GM10266 (cell line): ENCODE measurements around the gene DRC7.

Experiments used
- DNase-seq: peaks from one replicate; pipeline ENCODE4 v3.0.0; 2012; ENCODE audit errors: extremely low spot score
- TF ChIP-seq, protein P1 (sequence below): IDR thresholded peaks from 2 replicates; pipeline ENCODE4 v1.5.1; 2012; ENCODE audit warnings: mild to moderate bottlenecking, low read depth; ENCODE audit not compliant: control insufficient read depth, insufficient read depth; ENCODE audit errors: missing control alignments

The DRC7 gene

DNA sequence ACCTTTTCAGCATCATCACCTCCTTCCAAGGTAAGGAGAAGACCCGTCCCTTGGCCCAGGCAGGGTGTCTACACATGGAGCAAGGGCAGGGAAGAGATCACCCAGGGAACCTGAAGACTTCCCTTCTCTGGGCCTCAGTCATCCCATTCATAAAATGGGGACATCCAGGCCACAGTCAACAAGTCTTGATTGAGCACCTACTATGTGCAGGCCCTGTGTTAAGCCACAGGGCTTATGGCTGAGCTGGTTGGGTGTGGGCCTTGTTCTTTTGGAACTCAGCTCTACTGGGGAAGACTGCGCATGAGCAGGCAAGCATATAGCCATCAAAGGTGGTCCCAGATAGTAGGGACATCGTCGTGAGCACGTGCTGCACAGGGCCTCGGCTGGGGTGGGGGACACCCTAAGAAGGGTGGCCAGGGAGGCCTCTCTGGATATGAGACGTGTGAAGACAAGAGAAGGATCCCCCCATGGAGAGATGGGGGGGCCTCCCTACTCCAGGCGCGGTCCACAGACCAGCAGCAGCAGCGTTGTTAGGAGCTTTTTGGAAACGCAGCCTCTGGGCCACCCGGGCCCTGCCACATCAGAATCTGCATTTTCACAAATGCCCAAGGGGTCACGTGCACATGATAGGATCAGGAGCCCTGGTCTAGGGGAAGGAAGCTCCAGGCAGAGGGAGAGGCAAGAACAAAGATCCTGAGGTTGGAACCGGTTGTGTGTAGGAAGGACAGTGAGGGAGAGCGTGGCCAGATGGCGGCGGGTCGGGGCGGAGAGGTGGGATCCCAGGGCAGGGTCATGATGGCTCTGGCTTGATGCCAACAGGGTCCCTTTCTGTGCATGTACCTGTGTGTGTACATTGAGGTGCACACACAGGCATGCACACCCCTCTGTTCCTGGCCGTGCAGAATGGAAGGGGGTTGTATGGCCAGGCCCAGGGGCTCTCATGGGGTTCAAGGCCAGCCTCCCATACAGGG, 32.4 kb upstream of the DRC7 start:
- TF ChIP-seq, protein P1, sequence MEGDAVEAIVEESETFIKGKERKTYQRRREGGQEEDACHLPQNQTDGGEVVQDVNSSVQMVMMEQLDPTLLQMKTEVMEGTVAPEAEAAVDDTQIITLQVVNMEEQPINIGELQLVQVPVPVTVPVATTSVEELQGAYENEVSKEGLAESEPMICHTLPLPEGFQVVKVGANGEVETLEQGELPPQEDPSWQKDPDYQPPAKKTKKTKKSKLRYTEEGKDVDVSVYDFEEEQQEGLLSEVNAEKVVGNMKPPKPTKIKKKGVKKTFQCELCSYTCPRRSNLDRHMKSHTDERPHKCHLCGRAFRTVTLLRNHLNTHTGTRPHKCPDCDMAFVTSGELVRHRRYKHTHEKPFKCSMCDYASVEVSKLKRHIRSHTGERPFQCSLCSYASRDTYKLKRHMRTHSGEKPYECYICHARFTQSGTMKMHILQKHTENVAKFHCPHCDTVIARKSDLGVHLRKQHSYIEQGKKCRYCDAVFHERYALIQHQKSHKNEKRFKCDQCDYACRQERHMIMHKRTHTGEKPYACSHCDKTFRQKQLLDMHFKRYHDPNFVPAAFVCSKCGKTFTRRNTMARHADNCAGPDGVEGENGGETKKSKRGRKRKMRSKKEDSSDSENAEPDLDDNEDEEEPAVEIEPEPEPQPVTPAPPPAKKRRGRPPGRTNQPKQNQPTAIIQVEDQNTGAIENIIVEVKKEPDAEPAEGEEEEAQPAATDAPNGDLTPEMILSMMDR, result no peak
- no peak for DNase-seq

DNA sequence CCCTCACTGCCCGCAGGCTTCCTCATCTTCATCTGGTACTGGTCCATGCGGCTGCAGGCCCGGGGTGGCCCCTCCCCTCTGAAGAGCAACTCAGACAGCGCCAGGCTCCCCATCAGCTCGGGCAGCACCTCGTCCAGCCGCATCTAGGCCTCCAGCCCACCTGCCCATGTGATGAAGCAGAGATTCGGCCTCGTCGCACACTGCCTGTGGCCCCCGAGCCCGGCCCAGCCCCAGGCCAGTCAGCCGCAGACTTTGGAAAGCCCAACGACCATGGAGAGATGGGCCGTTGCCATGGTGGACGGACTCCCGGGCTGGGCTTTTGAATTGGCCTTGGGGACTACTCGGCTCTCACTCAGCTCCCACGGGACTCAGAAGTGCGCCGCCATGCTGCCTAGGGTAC, 31.2 kb upstream of the DRC7 start:
- TF ChIP-seq, protein P1, result no peak
- DNase-seq, result no peak

DNA sequence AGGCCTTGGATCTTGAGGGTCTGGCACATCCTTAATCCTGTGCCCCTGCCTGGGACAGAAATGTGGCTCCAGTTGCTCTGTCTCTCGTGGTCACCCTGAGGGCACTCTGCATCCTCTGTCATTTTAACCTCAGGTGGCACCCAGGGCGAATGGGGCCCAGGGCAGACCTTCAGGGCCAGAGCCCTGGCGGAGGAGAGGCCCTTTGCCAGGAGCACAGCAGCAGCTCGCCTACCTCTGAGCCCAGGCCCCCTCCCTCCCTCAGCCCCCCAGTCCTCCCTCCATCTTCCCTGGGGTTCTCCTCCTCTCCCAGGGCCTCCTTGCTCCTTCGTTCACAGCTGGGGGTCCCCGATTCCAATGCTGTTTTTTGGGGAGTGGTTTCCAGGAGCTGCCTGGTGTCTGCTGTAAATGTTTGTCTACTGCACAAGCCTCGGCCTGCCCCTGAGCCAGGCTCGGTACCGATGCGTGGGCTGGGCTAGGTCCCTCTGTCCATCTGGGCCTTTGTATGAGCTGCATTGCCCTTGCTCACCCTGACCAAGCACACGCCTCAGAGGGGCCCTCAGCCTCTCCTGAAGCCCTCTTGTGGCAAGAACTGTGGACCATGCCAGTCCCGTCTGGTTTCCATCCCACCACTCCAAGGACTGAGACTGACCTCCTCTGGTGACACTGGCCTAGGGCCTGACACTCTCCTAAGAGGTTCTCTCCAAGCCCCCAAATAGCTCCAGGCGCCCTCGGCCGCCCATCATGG, 30.5 kb upstream of the DRC7 start:
- TF ChIP-seq, protein P1, result no peak

DNA sequence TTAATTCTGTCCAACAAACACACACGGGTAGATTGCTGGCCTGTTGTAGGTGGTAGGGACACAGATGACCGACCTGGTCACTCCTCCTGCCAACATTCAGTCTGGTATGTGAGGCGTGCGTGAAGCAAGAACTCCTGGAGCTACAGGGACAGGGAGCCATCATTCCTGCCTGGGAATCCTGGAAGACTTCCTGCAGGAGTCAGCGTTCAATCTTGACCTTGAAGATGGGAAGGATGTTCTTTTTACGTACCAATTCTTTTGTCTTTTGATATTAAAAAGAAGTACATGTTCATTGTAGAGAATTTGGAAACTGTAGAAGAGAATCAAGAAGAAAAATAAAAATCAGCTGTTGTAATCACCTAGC, 30.0 kb upstream of the DRC7 start:
- TF ChIP-seq, protein P1, result no peak
- no peak for DNase-seq

More for the DNA sequence above, 30.5 kb upstream of the DRC7 start:
- DNase-seq, result no peak

DNA sequence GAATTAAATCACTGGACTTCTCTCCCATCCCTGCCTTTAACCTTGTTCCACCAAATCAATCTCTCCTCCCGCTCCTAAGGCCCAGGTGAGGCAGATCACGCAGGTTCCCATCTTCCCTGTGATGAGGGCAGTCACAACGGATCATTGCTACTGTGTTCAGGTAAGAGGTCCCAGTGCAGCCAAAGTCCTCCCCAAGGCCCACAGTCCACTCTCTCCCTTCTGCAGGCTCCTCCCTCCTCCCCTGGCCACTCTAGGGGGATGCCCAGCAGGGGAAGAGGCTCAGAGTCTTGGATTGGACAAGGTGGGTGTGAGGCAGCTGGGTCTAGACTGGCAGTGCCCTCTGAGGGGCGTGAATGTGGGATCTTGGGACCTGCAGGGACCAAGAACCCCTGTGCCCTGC, 29.1 kb upstream of the DRC7 start:
- no peak for DNase-seq
- TF ChIP-seq, protein P1, result no peak

DNA sequence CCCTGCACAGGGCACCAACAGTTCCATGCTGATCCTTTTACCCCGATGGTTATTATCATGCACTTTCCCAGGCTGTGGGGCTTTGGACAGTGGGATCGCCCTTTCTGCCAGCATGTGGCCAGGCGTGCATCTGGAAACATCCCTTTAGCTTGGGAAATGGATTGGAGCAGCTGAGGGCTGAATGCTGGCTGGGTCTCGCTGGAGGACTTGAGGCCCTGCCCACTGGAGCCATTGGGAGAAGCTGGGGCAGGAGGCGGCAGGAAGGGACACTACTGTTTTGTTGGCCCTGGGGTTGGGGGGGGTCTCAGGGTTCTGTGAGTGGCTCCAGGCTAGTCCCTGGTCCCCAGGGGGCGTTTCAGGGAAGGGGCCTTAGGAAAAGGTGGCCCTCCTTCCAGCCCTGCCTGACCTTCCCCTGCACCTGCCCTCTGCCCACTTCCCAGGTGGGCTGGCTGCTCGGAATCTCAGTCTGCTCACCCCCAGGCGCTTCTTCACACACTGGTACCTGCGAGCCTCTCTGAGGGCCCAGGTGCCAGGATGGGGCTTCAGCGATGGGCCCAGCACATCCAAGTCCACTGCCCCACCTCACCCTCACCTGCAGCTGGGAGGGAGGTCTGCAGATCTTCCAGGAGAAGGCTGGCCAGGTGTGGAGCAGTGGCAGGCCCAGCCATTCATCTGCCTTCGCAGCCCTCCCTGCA, 28.1 kb upstream of the DRC7 start:
- DNase-seq, result no peak
- TF ChIP-seq, protein P1, result no peak
